ENCODE data around the gene TTLL5.

Gene TTLL5

GRCh38 chr14:75702122-75702521 is 41.1 kb downstream of the TTLL5 start:
- H3K23ac ChIP-seq (ENCODE audit: low read depth, low read length, poor library complexity) = no peak overlapping the region
- no peak overlapping the region for H2AK5ac ChIP-seq (ENCODE audit: low read depth, low read length)
- DNase-seq (ENCODE audit: low spot score) = no peak
- no peak overlapping the region for H2BK120ac ChIP-seq (ENCODE audit: low read depth, low read length)
- no peak overlapping the region for H3K4me3 ChIP-seq (ENCODE audit: low read length in 2 of 2)
- H4K91ac ChIP-seq (ENCODE audit: low read depth, low read length, poor library complexity) = no peak overlapping the region
- H3K9ac ChIP-seq (ENCODE audit: low read depth, low read length, poor library complexity) = no peak overlapping the region
- H3K9me3 ChIP-seq (replicated peaks in 1 of 2; ENCODE audit: control insufficient read depth in 2 of 2, insufficient read depth in 1 of 2, low read depth in 1 of 2, low read length in 2 of 2) = peaks cover 0 to 4% of the 10 kb centered on the region in 2 donors
- no peak overlapping the region for H2BK5ac ChIP-seq (ENCODE audit: low read length)
- no peak overlapping the region for H4K8ac ChIP-seq (ENCODE audit: low read depth, low read length)
- H3K4ac ChIP-seq (ENCODE audit: low read length) = no peak overlapping the region
- H3K27ac ChIP-seq (replicated peaks; ENCODE audit: low read length) = no peak overlapping the region
- H3K14ac ChIP-seq (ENCODE audit: low read length) = no peak overlapping the region
- peaks cover 0 to 3% of the 10 kb centered on the region in 2 donors for H3K4me1 ChIP-seq (ENCODE audit: control insufficient read depth in 2 of 2, insufficient read depth in 1 of 2, low read depth in 1 of 2, low read length in 2 of 2)
- no peaks in the 10 kb centered on the region for H3K27me3 ChIP-seq (ENCODE audit: control insufficient read depth in 3 of 3, insufficient read depth in 3 of 3, low read depth in 1 of 3, low read length in 3 of 3)
- no peak overlapping the region for H3K18ac ChIP-seq (ENCODE audit: low read length)
- H2BK15ac ChIP-seq (ENCODE audit: low read length) = no peak overlapping the region
- no CpG with 5 or more reads among the region's 2 CpGs for WGBS, 2 donors (ENCODE audit: extremely low coverage in 2 of 2, insufficient read length in 2 of 2, insufficient replicate concordance in 1 of 2)
- H2AFZ ChIP-seq (ENCODE audit: low read length) = no peak overlapping the region
- no peak overlapping the region for H2BK12ac ChIP-seq (ENCODE audit: low read length)
- peaks cover 14 to 86% of the 10 kb centered on the region in 2 donors for H3K36me3 ChIP-seq (replicated peaks in 1 of 2; ENCODE audit: control insufficient read depth in 2 of 2, insufficient read depth in 2 of 2, low read length in 2 of 2)
- H3K79me1 ChIP-seq (ENCODE audit: low read depth, low read length) = no peaks in the 10 kb centered on the region
- H3K4me2 ChIP-seq (ENCODE audit: insufficient read depth, low read length, poor library complexity, severe bottlenecking) = no peak overlapping the region

- peak; percentile 29 for DNase-seq (ENCODE audit: low spot score)
- Histone ChIP-seq H3K36me3 (replicated peaks in 1 of 2; ENCODE audit: control insufficient read depth in 2 of 2, insufficient read depth in 2 of 2, low read length in 2 of 2) (peaks cover 15 to 93% of the 10 kb centered on the region in 2 donors), H3K27ac (replicated peaks; ENCODE audit: low read length) (no peak overlapping the region), H3K4ac (ENCODE audit: low read length) (no peak overlapping the region), H3K14ac (ENCODE audit: low read length) (no peak overlapping the region), H3K9ac (ENCODE audit: low read depth, low read length, poor library complexity) (no peak overlapping the region), H3K9me3 (replicated peaks in 1 of 2; ENCODE audit: control insufficient read depth in 2 of 2, insufficient read depth in 1 of 2, low read depth in 1 of 2, low read length in 2 of 2) (peaks cover 0 to 4% of the 10 kb centered on the region in 2 donors), H2AK5ac (ENCODE audit: low read depth, low read length) (no peak overlapping the region), H3K4me3 (ENCODE audit: low read length in 2 of 2) (no peak overlapping the region), H3K23ac (ENCODE audit: low read depth, low read length, poor library complexity) (no peak overlapping the region), H4K91ac (ENCODE audit: low read depth, low read length, poor library complexity) (no peak overlapping the region), H3K79me1 (ENCODE audit: low read depth, low read length) (no peaks in the 10 kb centered on the region), H3K4me1 (ENCODE audit: control insufficient read depth in 2 of 2, insufficient read depth in 1 of 2, low read depth in 1 of 2, low read length in 2 of 2) (no peaks in the 10 kb centered on the region), H3K27me3 (ENCODE audit: control insufficient read depth in 3 of 3, insufficient read depth in 3 of 3, low read depth in 1 of 3, low read length in 3 of 3) (no peaks in the 10 kb centered on the region), H2BK15ac (ENCODE audit: low read length) (no peak overlapping the region), H2AFZ (ENCODE audit: low read length) (no peak overlapping the region), H2BK12ac (ENCODE audit: low read length) (no peak overlapping the region), H2BK120ac (ENCODE audit: low read depth, low read length) (no peak overlapping the region), H3K18ac (ENCODE audit: low read length) (no peak overlapping the region), H3K4me2 (ENCODE audit: insufficient read depth, low read length, poor library complexity, severe bottlenecking) (no peak overlapping the region), H4K8ac (ENCODE audit: low read depth, low read length) (no peak overlapping the region), H2BK5ac (ENCODE audit: low read length) (no peak overlapping the region)
- WGBS, 2 donors (ENCODE audit: extremely low coverage in 2 of 2, insufficient read length in 2 of 2, insufficient replicate concordance in 1 of 2) = no CpG with 5 or more reads among the region's 3 CpGs
These were observed 41.7 kb downstream of the TTLL5 start for GRCh38 chr14:75702616-75703261.

GRCh38 chr14:75703467-75703866 is 42.4 kb downstream of the TTLL5 start:
- Histone ChIP-seq H4K91ac (ENCODE audit: low read depth, low read length, poor library complexity) (no peak overlapping the region), H2AK5ac (ENCODE audit: low read depth, low read length) (no peak overlapping the region), H3K4ac (ENCODE audit: low read length) (no peak overlapping the region), H3K4me2 (ENCODE audit: insufficient read depth, low read length, poor library complexity, severe bottlenecking) (no peak overlapping the region), H2BK120ac (ENCODE audit: low read depth, low read length) (no peak overlapping the region), H3K18ac (ENCODE audit: low read length) (no peak overlapping the region), H2AFZ (ENCODE audit: low read length) (no peak overlapping the region), H4K8ac (ENCODE audit: low read depth, low read length) (no peak overlapping the region), H2BK12ac (ENCODE audit: low read length) (no peak overlapping the region), H3K4me3 (ENCODE audit: low read length in 2 of 2) (no peak overlapping the region), H3K14ac (ENCODE audit: low read length) (no peak overlapping the region), H3K27me3 (ENCODE audit: control insufficient read depth in 3 of 3, insufficient read depth in 3 of 3, low read depth in 1 of 3, low read length in 3 of 3) (no peaks in the 10 kb centered on the region), H3K9ac (ENCODE audit: low read depth, low read length, poor library complexity) (no peak overlapping the region), H3K27ac (replicated peaks; ENCODE audit: low read length) (no peak overlapping the region), H3K4me1 (ENCODE audit: control insufficient read depth in 2 of 2, insufficient read depth in 1 of 2, low read depth in 1 of 2, low read length in 2 of 2) (no peaks in the 10 kb centered on the region), H3K23ac (ENCODE audit: low read depth, low read length, poor library complexity) (no peak overlapping the region), H3K36me3 (replicated peaks in 1 of 2; ENCODE audit: control insufficient read depth in 2 of 2, insufficient read depth in 2 of 2, low read length in 2 of 2) (peaks cover 13 to 92% of the 10 kb centered on the region in 2 donors), H2BK5ac (ENCODE audit: low read length) (no peak overlapping the region), H3K79me1 (ENCODE audit: low read depth, low read length) (no peaks in the 10 kb centered on the region), H3K9me3 (replicated peaks in 1 of 2; ENCODE audit: control insufficient read depth in 2 of 2, insufficient read depth in 1 of 2, low read depth in 1 of 2, low read length in 2 of 2) (peaks cover 0 to 4% of the 10 kb centered on the region in 2 donors), H2BK15ac (ENCODE audit: low read length) (no peak overlapping the region)
- WGBS, 2 donors (ENCODE audit: extremely low coverage in 2 of 2, insufficient read length in 2 of 2, insufficient replicate concordance in 1 of 2) = no CpG with 5 or more reads among the region's 1 CpG
- no peak for DNase-seq (ENCODE audit: low spot score)

DNA sequence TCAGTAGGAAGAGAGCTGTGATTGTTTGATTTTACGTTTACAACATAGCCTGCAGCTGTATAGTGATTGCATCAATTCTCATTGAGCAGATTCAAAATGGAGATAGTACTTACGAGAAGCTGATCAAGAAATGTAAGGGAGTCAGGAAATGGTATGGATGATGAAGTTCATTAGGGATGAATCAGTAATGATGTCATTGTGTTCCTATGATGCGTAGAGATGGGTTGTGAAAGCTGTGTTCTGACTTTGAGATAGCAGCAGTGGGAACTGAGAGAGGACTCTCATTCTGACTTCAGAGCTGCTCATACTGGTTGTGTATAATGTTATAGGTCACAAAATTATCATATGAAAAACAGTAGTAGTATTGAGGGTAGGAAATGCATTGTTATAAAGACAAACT is 44.0 kb downstream of the TTLL5 start:
- no peak overlapping the region for H2BK120ac ChIP-seq (ENCODE audit: low read depth, low read length)
- peaks cover 0 to 4% of the 10 kb centered on the region in 2 donors for H3K9me3 ChIP-seq (replicated peaks in 1 of 2; ENCODE audit: control insufficient read depth in 2 of 2, insufficient read depth in 1 of 2, low read depth in 1 of 2, low read length in 2 of 2)
- no peak overlapping the region for H4K8ac ChIP-seq (ENCODE audit: low read depth, low read length)
- H2BK5ac ChIP-seq (ENCODE audit: low read length) = no peak overlapping the region
- H3K23ac ChIP-seq (ENCODE audit: low read depth, low read length, poor library complexity) = no peak overlapping the region
- peaks cover 7 to 80% of the 10 kb centered on the region in 2 donors for H3K36me3 ChIP-seq (replicated peaks in 1 of 2; ENCODE audit: control insufficient read depth in 2 of 2, insufficient read depth in 2 of 2, low read length in 2 of 2)
- H2BK12ac ChIP-seq (ENCODE audit: low read length) = no peak overlapping the region
- H3K27me3 ChIP-seq (ENCODE audit: control insufficient read depth in 3 of 3, insufficient read depth in 3 of 3, low read depth in 1 of 3, low read length in 3 of 3) = no peaks in the 10 kb centered on the region
- H3K18ac ChIP-seq (ENCODE audit: low read length) = no peak overlapping the region
- no CpG with 5 or more reads among the region's 3 CpGs for WGBS, 2 donors (ENCODE audit: extremely low coverage in 2 of 2, insufficient read length in 2 of 2, insufficient replicate concordance in 1 of 2)
- no peak overlapping the region for H3K4me3 ChIP-seq (ENCODE audit: low read length in 2 of 2)
- H3K79me1 ChIP-seq (ENCODE audit: low read depth, low read length) = no peaks in the 10 kb centered on the region
- no peak overlapping the region for H3K4me2 ChIP-seq (ENCODE audit: insufficient read depth, low read length, poor library complexity, severe bottlenecking)
- no peak overlapping the region for H3K27ac ChIP-seq (replicated peaks; ENCODE audit: low read length)
- DNase-seq (ENCODE audit: low spot score) = no peak
- no peak overlapping the region for H2AFZ ChIP-seq (ENCODE audit: low read length)
- no peaks in the 10 kb centered on the region for H3K4me1 ChIP-seq (ENCODE audit: control insufficient read depth in 2 of 2, insufficient read depth in 1 of 2, low read depth in 1 of 2, low read length in 2 of 2)
- H2AK5ac ChIP-seq (ENCODE audit: low read depth, low read length) = no peak overlapping the region
- H2BK15ac ChIP-seq (ENCODE audit: low read length) = no peak overlapping the region
- H3K4ac ChIP-seq (ENCODE audit: low read length) = no peak overlapping the region
- no peak overlapping the region for H3K9ac ChIP-seq (ENCODE audit: low read depth, low read length, poor library complexity)
- no peak overlapping the region for H4K91ac ChIP-seq (ENCODE audit: low read depth, low read length, poor library complexity)
- no peak overlapping the region for H3K14ac ChIP-seq (ENCODE audit: low read length)

Data from neuronal stem cell (in vitro differentiated cells).